Eye (tissue), 1 donor: ENCODE results near the gene SCLY.
"Not testable (repeated sequence)": the region's sequence is repeated elsewhere in the genome, so short reads cannot be mapped to it uniquely, and the experiment has no call there.

Experiments used
- DNase-seq: peaks from one replicate; pipeline ENCODE4 v3.0.0-alpha.2; 2015

Gene SCLY, protein sequence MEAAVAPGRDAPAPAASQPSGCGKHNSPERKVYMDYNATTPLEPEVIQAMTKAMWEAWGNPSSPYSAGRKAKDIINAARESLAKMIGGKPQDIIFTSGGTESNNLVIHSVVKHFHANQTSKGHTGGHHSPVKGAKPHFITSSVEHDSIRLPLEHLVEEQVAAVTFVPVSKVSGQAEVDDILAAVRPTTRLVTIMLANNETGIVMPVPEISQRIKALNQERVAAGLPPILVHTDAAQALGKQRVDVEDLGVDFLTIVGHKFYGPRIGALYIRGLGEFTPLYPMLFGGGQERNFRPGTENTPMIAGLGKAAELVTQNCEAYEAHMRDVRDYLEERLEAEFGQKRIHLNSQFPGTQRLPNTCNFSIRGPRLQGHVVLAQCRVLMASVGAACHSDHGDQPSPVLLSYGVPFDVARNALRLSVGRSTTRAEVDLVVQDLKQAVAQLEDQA

DNA sequence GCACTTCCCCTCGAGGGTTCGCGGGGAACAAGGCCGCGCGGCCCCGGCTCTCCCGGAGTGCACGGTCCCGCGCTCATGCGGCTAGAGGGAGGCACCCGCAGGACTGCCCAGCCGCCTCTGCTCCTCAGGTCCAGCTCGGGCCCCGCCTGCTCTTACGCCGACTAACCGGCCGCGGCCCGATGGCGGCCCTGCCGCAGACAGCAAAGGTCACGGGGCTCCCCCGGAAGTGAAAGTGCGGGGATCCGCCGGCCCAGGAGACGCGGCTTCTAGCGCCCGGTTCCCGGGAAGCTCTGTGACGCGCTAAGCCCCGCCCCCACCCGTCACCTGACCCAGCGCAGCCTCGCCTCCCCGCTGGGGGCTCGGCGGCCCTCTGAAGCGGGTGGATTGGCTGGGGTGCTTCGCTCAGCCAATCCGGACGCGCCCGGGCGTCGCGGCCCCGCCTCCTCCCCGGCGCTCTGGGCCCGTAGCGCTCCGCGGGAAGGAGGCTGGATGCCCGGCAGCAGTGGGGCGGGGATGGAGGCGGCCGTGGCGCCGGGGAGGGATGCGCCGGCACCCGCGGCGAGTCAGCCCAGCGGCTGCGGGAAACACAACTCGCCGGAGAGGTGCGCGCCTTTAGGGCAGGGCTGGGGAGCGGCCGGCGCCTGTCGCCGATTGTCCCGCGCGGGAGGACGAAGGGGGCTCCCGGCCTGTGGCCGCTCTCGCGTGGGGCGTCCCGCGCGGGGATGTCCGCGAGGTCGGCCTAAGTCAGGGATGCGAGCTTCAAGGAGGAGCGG, at the start of gene SCLY:
SCLY (plus strand) TSS at position 460 of the 773 bp plus-strand sequence; CDS start at position 514, 54 bp downstream.
- peak; percentile 99 for DNase-seq

DNA sequence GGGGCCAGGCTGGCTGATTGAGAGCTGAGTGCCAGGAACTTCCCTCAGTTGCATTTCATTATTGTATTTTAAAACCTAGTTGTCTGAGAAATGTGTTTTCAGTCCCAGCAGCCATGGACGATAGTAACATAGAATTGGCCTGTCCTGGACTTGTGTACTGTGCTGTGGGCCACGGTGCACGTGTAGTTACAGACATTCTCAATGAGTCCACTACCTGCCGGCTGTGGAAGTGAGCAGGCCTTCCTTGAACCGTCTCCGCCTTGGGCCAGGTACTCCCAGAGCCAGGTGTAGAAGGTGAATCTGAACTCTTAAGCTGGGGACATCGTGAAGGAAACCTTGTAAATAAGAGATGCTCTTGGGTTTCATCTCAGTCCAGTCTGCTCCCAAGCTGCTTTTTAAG, 47.0 kb upstream of the SCLY start:
- no peak for DNase-seq

DNA sequence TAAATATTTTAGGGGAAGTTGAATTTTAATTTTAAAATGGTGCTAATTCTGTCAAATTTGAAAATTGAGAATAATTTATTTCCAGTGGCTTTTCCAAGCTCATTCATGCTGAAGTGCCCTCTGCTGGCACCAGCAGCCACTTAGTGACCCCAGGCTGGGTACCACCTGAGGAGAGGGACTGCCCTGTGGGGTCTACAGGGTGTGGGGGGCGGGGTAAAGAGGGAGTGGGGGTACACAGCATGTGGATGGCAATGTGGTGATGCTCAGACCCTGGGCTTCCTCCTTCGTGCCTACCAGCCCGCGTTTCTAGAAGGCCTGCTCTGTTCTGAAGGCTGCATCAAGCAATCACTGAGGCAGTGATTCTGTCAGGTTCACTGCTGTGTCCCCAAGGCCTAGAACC, 45.1 kb upstream of the SCLY start:
- DNase-seq = no peak

DNA sequence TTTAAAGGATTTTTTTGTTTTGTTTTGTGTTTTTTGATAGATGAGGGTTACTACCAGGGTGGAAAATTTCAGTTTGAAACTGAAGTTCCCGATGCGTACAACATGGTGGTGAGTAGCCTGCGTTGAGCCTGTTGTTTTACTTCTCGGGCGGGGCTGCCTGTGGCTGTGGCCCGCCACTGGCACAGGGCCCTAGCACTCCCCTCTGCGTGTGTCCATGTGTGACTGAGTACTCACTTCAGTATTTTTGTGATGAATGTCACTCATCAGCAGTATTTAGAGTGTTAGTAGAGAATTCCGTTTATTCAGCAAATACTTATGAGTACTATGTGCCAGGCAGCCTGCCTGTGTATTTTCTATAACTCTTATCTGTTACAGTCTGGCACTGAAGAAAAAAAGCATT, 44.3 kb upstream of the SCLY start:
- no peak for DNase-seq

DNA sequence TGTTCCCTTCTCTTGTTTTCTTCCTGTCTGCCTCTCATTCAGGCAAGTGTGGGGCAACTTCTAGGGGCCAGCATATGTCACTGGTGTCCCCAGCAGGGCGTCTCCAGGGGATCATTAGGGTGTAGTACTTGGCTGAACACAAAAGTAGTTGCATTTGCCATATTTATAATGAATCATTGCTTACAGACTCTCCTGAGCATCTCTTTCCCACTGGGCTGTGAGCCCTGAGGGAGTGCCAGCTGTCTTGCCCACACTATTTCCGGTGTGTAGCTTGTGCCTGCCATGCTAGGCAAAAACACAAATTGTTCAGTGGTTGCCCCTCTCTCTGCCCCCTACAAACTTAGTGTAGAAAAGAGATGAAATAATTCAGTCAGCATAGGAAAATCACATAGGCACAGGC, 40.8 kb upstream of the SCLY start:
- no peak for DNase-seq

DNA sequence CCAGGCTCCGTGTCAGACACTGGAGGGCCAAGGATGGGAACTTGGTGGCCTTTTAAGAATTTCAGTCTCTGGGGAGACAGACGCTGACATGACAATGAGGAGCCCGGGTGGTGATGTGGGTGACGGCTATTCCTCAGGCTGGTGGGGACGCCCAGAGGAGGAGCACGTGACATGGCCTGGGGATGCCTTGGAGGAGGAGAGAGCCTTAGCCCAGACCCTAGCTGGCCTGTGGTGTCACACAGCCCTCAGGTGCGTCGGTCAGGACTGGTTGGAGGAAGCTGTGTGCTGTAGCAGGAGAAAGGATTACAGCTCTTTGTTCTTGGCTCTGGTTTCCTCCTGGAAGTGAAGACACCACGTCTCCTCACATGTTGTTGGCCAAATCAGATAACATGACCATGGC, 40.0 kb upstream of the SCLY start:
- DNase-seq = no peak

DNA sequence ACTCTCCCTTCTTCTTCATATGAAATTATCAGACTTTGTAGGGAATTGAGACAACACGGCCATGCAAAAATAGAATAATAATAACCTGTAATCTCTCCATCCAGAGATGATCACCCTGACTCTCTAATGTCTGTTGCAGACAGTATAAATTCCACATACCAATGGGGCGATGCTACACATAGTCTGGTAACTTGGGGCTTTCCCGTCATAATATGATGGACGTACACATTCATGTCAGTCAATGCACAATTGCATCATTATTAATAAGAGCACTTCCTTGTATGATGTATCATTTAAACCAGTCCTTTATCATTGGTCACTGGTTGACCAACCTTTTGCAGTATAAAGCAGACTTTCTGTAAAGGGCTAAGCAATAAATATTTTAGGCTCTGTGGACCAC, 39.5 kb upstream of the SCLY start:
- no peak for DNase-seq

DNA sequence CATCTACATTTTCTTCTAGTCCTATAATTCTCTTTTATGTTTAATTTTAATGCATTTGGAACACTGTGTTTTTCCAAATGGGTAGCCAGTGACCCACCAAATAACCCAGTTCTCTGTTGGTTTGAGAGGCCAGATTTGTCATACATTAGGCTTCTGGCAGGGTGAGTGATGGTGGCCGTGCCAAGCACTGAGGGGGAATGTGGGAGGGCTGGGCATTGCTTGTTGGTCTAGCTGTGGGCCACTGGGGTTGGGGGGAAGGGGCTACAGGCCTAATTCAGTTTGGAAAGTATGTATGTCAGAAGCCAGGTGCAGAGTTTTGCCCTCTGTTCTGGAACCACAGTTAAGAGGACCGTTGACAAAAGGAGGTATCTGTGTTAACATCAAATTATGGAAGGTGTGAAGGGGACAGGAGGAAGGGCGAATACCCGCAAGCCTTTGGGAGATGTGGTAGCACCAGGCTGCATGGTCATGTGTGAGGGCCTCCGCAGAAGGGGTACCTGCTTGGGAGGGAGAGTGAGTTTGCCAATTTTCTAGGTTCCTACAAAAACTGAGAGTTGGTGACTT, 38.1 kb upstream of the SCLY start:
- no peak for DNase-seq

DNA sequence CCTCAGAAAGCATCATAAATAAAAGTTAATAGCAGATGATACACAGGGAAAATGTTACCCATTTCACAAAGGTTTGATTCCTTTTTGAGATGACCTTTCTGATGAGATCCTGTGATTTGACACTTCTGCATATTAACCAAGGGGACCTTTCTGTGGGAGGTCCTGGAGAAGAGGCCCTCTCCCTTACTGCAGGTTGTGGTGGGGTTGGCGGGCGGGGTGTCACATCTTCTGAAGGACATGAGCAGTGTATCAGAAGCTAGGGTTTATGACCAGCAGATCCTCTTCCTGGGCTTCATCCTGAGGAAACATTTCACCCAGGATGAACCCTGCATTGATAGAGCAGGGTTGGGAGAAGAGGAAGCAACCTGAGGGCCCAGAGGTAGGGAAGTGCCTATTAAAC, 37.2 kb upstream of the SCLY start:
- no peak for DNase-seq

DNA sequence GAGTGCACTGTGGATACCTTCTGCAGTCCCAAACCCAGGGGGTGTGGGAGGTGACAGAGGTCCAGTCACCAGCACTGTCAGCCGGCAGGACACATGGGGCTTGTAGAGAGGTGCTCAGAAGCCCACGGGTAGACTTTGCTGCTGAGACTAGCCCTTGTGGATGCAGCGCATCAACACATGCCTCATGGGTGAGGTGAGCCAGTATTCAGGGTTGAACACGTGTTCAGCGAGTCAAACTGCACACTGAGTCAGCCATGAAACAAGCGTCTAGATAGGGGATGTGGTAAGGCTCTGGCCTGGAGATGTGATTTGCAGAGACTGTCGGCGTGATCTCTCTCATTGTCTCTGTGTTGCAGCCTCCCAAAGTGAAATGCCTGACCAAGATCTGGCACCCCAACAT, 35.8 kb upstream of the SCLY start:
- no peak for DNase-seq

DNA sequence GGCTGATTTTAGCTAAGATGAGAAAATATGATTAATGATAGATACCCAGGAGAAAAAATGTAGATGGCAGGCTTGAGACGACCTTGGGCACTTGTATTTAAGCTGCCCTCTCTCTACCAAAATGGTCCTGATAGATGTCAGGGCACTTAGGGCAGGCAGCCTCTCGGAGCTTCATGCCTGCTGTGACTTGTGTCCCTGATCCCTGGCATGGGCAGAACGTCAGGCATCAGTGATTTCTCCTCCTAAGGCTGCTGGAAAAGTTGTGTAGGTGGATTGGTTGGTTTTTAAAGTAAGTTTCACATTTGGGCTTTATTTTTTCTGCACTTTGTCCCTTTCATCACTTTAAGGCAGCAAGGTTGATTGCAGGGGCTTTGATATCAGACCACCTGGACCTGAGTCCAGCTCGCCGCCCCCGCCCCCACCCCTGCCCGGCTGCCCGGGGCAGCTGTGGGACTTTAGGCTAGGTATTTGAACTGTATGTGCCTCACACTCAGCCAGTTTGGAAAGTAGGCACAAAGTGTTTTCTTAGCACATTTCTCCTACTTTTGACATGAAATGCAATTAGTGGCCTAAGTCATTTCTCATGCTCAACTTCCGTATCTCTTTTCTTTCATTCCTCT, 35.0 kb upstream of the SCLY start:
- DNase-seq = no peak

DNA sequence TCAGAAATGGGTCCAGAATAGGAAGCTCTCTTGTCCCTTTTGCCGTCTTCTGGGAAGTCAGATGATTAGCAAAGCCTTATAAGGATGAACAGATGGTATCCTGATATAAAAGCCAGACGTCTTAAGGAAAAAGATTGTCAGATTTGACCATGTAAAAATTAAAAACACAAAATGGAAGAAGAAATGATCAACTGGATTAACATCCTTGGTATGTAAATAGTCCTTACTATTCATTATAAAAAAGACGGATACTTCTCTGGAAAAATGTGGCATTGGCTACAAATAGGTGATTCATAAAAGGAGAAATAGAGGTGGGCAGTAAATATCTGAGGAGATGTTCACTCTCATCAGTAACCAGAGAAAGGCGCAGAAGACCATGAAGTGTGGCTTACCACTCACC, 33.7 kb upstream of the SCLY start:
- DNase-seq = no peak

DNA sequence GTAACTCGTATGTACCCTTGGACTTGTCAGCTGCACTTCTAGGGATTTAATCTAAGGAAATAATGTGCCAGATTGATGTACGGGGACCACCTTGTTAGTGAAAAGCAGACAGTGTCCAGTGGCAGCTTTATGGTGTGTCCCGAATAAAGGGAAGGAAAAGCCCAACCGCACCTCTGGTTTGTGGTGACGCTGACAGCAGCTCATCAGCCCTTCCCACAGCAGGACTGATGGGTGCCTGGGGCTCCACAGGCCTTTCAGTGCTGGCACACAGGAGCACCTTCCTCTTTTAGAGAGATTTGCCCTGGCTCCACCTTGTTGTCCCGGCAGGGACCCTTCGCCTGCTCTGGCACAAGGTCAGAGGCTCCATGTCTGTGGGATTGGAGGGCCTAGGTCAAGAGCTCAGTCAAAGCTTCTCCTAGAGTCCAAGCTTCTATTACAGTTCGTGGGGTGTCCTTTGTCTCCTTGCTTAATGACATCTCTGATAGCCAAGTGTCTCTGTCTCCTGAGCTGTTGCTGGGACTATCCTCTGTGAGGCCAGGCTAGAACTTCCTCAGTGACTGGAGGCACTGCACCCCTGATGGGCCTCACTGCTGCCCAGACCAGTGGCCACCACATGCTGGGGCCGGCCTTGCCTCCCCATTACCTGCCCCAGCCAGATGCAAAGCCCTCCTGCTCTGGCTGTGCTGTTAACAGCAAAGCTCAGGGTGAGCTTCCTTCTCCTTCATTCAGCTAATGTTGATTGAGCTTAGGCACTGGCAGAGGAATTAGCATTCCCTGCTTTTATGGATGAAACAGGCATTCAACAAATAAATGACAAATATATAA, 33.0 kb upstream of the SCLY start:
- no peak for DNase-seq

DNA sequence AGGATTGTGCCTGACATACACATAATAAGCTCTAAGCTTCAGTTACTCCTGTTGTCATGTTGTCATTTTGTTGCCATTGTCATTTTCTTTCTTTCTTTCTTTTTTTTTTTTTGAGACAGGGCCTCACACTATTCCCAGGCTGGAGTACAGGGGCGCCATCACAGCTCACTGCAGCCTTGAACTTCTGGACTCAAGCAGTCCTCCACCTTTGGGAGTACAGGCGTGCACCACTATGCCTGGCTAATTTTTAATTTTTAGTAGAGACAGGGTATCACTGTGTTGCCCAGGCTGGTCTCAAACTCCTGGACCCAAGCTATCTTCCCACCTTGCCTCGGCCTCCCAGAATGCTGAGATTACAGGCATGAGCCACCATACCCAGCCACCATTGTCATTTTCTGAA, 30.9 kb upstream of the SCLY start:
- DNase-seq = no peak

DNA sequence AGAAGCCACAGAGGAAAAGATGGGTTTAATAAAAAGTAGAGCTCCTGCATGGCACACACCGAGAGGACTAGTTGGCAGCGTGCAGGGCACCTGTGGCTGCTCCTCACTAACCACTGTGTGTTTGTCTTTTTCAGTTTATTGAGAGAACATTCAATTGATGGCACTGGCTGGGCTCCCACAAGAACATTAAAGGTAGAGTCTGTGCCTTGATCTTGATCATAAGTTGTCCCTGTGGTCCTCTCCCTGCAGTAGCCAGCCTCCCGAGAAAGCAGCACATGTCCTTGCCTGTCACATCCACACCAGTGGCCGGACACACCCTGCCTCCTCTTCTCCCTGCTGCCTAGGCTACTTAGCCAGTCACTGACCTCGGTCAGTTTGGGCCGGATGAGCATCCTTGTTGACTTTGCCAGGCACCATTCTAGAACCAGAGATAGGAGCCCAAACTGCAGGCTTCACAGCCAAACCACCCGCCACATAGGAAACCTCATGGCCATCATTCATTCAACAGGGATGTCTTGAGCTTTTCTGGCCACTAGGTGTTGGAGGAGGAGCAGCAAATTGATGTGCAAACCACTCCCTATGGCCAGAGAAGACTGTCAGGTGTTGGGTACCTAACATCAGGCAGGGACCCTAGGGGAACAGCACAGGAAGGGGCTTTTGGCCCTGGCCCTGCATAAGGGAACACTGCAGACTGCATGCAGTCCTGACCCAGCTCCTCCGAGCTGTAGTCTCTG, 30.2 kb upstream of the SCLY start:
- no peak for DNase-seq

DNA sequence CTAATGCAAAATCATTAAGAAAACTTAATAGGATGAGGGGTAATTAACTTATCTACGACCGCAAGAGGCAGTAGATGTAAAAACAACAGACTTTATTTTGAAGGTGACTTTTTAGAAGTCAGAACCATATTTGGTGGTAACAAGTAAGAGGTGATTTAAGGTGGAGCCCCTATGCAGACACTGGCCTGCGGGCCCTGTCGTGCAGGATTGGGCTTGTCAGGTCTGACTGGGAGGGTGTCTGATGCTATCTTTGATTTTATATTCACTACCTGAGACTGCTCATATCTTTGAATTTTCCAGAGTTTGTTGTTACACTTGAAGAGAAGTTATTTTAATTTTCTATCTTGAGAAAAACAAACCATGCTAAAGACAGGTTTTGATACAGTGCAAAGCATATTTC, 29.1 kb upstream of the SCLY start:
- peak; percentile 5 for DNase-seq

DNA sequence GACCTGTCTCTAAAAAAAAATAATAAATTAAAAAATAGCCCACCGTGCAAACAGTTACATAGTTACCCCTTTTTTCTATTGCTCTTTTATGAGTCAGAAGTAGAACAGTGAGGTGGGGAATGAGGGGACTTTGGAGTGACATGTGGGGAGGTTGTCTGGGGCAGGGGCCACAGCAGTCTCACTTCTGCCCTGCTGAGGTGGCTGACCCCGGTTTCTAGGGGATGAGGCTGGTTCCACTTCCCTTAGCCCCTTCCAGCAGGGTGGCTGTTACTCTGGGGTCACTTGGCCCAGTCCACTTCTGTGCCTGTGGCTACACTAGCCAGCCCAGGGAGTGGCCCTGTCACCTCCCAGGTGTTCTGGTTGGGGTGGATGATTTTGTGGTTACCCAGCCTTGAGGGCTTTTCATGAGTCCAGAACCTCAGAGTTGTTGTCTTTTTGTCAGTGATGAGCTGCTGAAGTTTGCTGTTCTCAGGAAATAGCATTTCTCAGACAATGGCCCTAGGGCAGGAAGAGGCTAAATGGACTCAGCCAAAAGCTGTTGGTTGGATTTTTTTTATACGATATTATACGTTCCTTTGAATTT, 28.0 kb upstream of the SCLY start:
- no peak for DNase-seq

DNA sequence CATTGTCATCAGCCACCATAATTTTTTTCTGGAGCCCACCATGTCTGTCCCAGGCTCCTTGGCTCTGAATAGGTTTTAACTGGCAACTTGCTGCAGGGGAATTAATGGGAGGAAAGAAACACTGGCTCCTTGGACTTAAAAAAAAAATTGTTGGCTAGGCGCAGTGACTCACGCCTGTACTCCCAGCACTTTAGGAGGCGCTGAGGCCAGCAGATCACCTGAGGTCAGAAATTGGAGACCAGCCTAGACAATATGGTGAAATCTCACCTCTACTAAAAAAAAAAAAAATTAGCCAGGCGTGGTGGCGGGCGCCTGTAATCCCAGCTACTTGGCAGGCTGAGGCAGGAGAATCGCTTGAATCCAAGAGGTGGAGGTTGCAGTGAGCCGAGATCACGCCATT, 26.8 kb upstream of the SCLY start:
- DNase-seq = not testable (repeated sequence)

DNA sequence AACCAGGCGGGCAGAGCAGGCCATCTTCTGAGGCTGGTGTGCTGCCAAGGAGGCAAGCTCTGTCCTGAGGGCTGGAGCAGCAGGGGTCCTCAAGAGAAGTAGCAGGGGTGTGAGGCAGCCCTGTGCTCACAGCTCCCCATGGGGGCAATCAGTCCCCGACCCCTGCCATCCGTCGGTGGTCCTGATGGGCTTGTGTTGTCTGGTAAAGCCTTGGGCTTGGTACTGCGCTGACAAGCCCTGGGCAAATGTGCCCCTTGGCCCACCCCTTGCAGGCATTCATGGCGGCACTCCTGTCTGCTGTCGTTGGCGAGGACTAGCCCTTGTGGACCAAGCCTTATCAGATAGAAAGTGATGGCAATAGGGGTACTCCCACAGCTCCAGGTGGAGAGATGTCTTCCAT, 22.6 kb upstream of the SCLY start:
- DNase-seq = no peak

DNA sequence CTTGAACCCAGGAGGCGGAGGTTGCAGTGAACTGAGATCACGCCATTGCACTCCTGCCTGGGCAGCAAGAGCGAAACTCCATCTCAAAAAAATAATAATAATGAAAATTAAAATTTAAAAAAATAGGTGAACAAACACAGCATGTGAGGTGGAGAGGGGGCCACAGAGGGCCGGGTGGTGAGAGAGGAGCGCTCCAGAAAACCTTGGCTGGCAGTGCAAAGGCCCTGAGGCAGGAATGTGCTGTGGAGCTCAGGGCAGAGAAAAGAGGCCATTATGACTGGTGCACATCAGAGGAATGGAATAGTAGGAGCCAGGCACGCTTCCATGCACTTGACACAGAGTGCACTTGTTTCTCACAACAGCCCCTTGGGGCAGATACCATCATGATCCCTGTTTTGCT, 21.6 kb upstream of the SCLY start:
- DNase-seq = no peak

DNA sequence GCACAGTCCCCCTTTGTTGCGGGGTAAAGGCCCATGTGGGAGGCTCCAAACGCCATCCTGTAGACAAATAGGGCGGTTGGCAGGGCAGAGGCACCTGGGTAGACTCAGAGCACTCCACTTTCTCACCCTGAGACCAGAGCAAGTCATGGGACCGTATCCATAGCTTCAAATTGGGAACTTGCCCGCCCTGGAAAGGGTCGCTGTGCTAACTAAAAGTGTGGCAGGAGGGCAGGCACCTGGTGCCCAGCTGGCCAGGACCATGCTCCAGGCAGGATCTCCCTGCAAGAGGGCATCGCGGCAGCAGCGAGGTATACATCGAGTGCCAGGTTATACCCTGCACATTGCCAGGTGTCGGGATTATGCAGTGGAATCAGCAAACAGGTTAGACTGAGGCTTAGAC, 20.8 kb upstream of the SCLY start:
- no peak for DNase-seq

DNA sequence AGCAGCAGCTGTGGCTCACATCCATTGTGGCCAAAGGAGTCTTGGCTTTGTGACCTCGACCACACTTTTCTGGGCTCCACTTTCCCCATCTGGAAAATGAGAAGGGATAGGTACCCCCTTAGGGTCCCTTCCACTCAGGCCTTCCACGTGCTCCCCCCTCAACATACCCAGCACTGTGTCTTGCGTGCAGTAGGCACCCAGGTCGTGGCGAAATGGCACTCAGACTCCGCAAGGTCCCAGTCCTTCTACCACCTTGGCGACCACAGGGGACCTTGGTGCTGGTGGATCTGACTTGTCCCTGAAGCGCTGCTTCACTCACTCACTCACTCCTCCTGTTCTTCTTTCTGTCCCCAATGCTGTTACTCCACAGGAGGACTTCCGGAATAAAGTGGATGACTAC, 19.9 kb upstream of the SCLY start:
- no peak for DNase-seq
